A673 (cell line): ENCODE measurements around the gene DHCR24.

Experiments
- CTCF ChIP-seq: fragments of 300-800, 200-600 bp; sonication (generic); conservative IDR thresholded peaks from 2 replicates; pipeline ENCODE4 v1.5.1; 2017; ENCODE audit warnings: low read depth, mild to moderate bottlenecking, antibody characterized with exemption, low read length, moderate library complexity, mixed read lengths
- EZH2 ChIP-seq: fragments of 200-600 bp; sonication (generic); IDR thresholded peaks from 2 replicates; pipeline ENCODE4 v1.6.1; 2017; ENCODE audit warnings: borderline replicate concordance, low read depth, mild to moderate bottlenecking, mixed read lengths, antibody characterized with exemption, low read length; ENCODE audit not compliant: poor library complexity, severe bottlenecking

GRCh38 chr1:54867717-54868057 is 19.3 kb downstream of the DHCR24 start:
- no peak for TF ChIP-seq CTCF
- no peak for TF ChIP-seq EZH2
